ENCODE data around the gene INAFM1. TPM values are rescaled to one million over a fixed set of nuclear protein-coding genes. Genes with fewer than 3 reads are reported as not detected.

INAFM1 gene
- total and polyA plus RNA-seq, 9 of the 15 experiments (the other 6 are each of a cell fraction or from before 2014, with no cell fraction given): 0.71 to 30.9 (median 3.1) TPM

- TF ChIP-seq ARID3B (CRISPR knock-in tag; IDR thresholded peaks at IDR 0.05; ENCODE audit: borderline replicate concordance) (no peak), ZBTB26 (CRISPR knock-in tag; IDR thresholded peaks at IDR 0.05) (no peak), NONO (IDR thresholded peaks at IDR 0.05; ENCODE audit: low read depth in 2 of 2, low read length in 1 of 2) (no peak), NCOA2 (IDR thresholded peaks at IDR 0.05; ENCODE audit: partially characterized antibody in 2 of 2) (no peak), ATF7 (IDR thresholded peaks at IDR 0.05) (peak; percentile 96), FOXK2 (conservative IDR thresholded peaks at IDR 0.05 in 1 of 2, IDR thresholded peaks at IDR 0.05 in 1 of 2; ENCODE audit: low read depth in 2 of 2) (peak in 1 of 2 experiments; percentile 35; a peak in 1 of 4 replicates), ATF2 (CRISPR knock-in tag; IDR thresholded peaks at IDR 0.05) (no peak), POLR2AphosphoS5 (IDR thresholded peaks at IDR 0.05; ENCODE audit: control insufficient read depth, insufficient read depth, low read depth, low read length) (no peak), HMBOX1 (IDR thresholded peaks at IDR 0.05) (peak; percentile 80), CREM (IDR thresholded peaks at IDR 0.05; ENCODE audit: low read depth) (peak; percentile 92), UBTF (IDR thresholded peaks at IDR 0.05; ENCODE audit: borderline replicate concordance in 1 of 2, low read depth in 2 of 2, low read length in 2 of 2) (0 out of 4 replicates have a peak, but pooled peaks of 1 of the 2 experiments have one; percentile 44), TBL1XR1 (IDR thresholded peaks at IDR 0.05; ENCODE audit: low read length in 2 of 2) (peak in 1 of 2 experiments; percentile 67; a peak in 1 of 4 replicates), ELK1 (CRISPR knock-in tag; IDR thresholded peaks at IDR 0.05) (no peak), ZZZ3 (IDR thresholded peaks at IDR 0.05) (no peak), MYBL2 (IDR thresholded peaks at IDR 0.05; ENCODE audit: low read depth) (no peak), MYBL2 (CRISPR knock-in tag; IDR thresholded peaks at IDR 0.05; ENCODE audit: borderline replicate concordance) (no peak), SREBF1 (IDR thresholded peaks at IDR 0.05; ENCODE audit: borderline replicate concordance, low read depth, low read length) (no peak)
Measured at GRCh38 chr19:47315125-47315821, 40.6 kb downstream of the INAFM1 start (continued).

Measured in K562 (cell line).